H1 (cell line): Measurements from ENCODE around the gene ORMDL1. TPM values are rescaled to one million over a fixed set of nuclear protein-coding genes. Genes with fewer than 3 reads are reported as not detected.

Experiments used
- CEBPB ChIP-seq: IDR thresholded peaks from 2 replicates; pipeline ENCODE4 v1.6.1; 2012; ENCODE audit warnings: low read depth, low read length
- HDAC2 ChIP-seq, 2 experiments: fragments of 300-600 bp in 1 of 2; sonication (generic) in 1 of 2; IDR thresholded peaks; 2 replicates each; pipeline ENCODE4 v1.6.1; 2011 to 2012; ENCODE audit warnings: low read depth in 2 of 2, low read length in 2 of 2, mild to moderate bottlenecking in 2 of 2, moderate library complexity in 2 of 2, borderline replicate concordance in 1 of 2, inconsistent platforms in 1 of 2
- KDM5A ChIP-seq: fragments of 200-600 bp; IDR thresholded peaks from 2 replicates; pipeline ENCODE4 v1.7.1; 2012; ENCODE audit warnings: mild to moderate bottlenecking, low read length, inconsistent platforms, mixed read lengths
- NRF1 ChIP-seq: IDR thresholded peaks from 2 replicates; pipeline ENCODE4 v1.6.1; 2011; ENCODE audit warnings: mild to moderate bottlenecking, low read depth, low read length, improper control_type of control experiment
- PHF8 ChIP-seq: fragments of 200-600 bp; sonication (generic); conservative IDR thresholded peaks from 2 replicates; pipeline ENCODE4 v1.7.1; 2012; ENCODE audit warnings: low read depth, mild to moderate bottlenecking, inconsistent platforms, low read length, moderate library complexity
- RNF2 ChIP-seq: fragments of 200-900, 300-1000 bp; sonication (generic); IDR thresholded peaks from 2 replicates; pipeline ENCODE4 v1.7.1; 2016; ENCODE audit warnings: borderline replicate concordance, low read depth, mild to moderate bottlenecking, antibody characterized with exemption, low read length; ENCODE audit not compliant: poor library complexity, severe bottlenecking; ENCODE audit errors: missing control alignments
- RXRA ChIP-seq: IDR thresholded peaks from 2 replicates; pipeline ENCODE4 v1.6.1; 2011; ENCODE audit warnings: low read depth, mild to moderate bottlenecking, low read length, moderate library complexity; ENCODE audit not compliant: insufficient read depth
- SIX5 ChIP-seq: IDR thresholded peaks from 2 replicates; pipeline ENCODE4 v1.6.1; 2011; ENCODE audit warnings: mild to moderate bottlenecking, low read depth, low read length
- polyA plus RNA-seq, 7 experiments: library from polyadenylated mRNA; depleted of rRNA in 3 of 7; stranded (reverse) in 5 of 7; unstranded in 2 of 7; fragments of >200 nt in 5 of 7; fragments of 200-250 nt in 2 of 7; gene quantifications; 1 replicate in 5 of 7; 2 replicates in 1 of 7; 4 replicates in 1 of 7; pipeline versions ENCODE4 v1.2.1 to v1.2.3, GENCODE V29; 2011 to 2013; ENCODE audit warnings: missing spikeins in 2 of 7, mixed read lengths in 2 of 7
- total RNA-seq: library from RNA; stranded (reverse); fragmentation: NEBNext Ultra II Directional; extraction: Animal tissue kit (Norgen Biotek cat#: 25700); gene quantifications from 2 replicates; pipeline ENCODE4 v1.2.1, GENCODE V29; 2021

ORMDL1 gene
- total and polyA plus RNA-seq, 2 of the 8 experiments (the other 6 are each of a cell fraction or from before 2014, with no cell fraction given), result 34.9 to 58.1 TPM

DNA sequence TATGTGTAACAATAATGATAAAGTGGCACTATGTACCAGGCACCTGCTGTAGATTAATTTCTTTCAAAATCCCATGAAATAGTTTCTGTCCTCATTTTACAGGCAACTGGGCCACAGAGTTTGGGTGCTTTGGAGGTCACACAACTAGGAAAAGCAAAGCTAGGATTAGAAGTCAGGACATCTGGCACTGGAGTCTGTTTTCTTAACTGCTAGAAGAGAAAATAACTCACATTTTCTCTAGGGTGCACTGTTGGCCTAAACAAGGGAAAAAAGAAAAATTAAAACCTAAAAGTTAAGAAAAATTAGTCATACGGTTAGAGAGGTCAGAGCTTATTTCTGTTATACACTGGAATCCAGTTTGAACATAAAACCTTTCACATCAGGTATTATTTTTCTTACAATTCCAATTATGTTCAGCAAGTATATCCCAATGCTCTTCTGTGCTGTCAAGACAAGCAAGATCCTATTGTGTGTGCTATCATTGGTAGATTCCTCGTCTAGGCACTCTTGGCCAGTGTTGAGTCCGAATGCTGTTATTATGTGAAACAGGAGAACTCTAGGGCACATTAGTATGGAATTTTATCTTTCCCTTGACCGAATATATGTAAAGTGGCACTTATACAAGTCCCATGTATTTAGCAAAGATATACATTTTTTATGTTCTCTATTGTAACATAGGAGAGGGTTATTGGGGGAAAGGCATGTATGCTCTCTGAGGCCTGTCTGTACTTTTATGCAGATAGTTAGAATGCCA is 20.1 kb downstream of the ORMDL1 start (continued):
- TF ChIP-seq RXRA (no peak), HDAC2 (IDR thresholded peaks at IDR 0.05; ENCODE audit: borderline replicate concordance in 1 of 2, low read depth in 2 of 2, low read length in 2 of 2) (no peak), PHF8 (no peak), RNF2 (no peak), SIX5 (no peak), CEBPB (no peak), KDM5A (no peak), NRF1 (no peak)
- TF ChIP-seq, all 59 proteins: peak for 0
